ENCODE measurements around the gene ABHD6. TPM values are rescaled to one million over a fixed set of nuclear protein-coding genes. Genes with fewer than 3 reads are reported as not detected.

Gene ABHD6
- total RNA-seq, 1 donor from 2014 or later = 3.9 TPM

- Mint-ChIP-seq H3K4me3 (ENCODE audit: unreplicated experiment) (no peak overlapping the region), H3K4me1 (ENCODE audit: low read depth, unreplicated experiment) (no peaks in the 10 kb centered on the region), H3K9me3 (ENCODE audit: unreplicated experiment) (peaks cover 19% of the 10 kb centered on the region), H3K36me3 (ENCODE audit: low read depth, unreplicated experiment) (peaks cover 4% of the 10 kb centered on the region), H3K27me3 (ENCODE audit: low read depth, unreplicated experiment) (peaks cover 3% of the 10 kb centered on the region), H3K27ac (ENCODE audit: unreplicated experiment) (no peak overlapping the region)
- Histone ChIP-seq H3K36me3 (ENCODE audit: insufficient read depth, low read length) (peaks cover 3% of the 10 kb centered on the region), H3K9ac (ENCODE audit: low read length) (no peak overlapping the region), H3K4me1 (ENCODE audit: insufficient read depth, low read length) (no peaks in the 10 kb centered on the region), H3K4me2 (ENCODE audit: low read length) (no peak overlapping the region), H4K20me1 (ENCODE audit: insufficient read depth, low read length) (no peaks in the 10 kb centered on the region), H3K27me3 (ENCODE audit: insufficient read depth, low read length) (no peaks in the 10 kb centered on the region), H3K9me3 (ENCODE audit: insufficient read depth, low read depth, low read length) (no peaks in the 10 kb centered on the region), H3K79me2 (ENCODE audit: insufficient read depth, low read length) (no peaks in the 10 kb centered on the region), H3K4me3 (ENCODE audit: insufficient read depth, low read depth, low read length) (no peak overlapping the region), H3K27ac (ENCODE audit: low read depth, low read length) (no peak overlapping the region), H2AFZ (ENCODE audit: low read depth, low read length) (no peak overlapping the region)
- TF ChIP-seq EZH2 (IDR thresholded peaks at IDR 0.05; ENCODE audit: insufficient read depth, low read length) (no peak), CTCF (IDR thresholded peaks at IDR 0.05; ENCODE audit: insufficient read depth, low read depth, low read length) (no peak)
- DNase-seq (ENCODE audit: low read depth) (no peak), FAIRE-seq (no peak)
Observed at GRCh38 chr3:58281069-58281468, 43.5 kb downstream of the ABHD6 start.

DNA sequence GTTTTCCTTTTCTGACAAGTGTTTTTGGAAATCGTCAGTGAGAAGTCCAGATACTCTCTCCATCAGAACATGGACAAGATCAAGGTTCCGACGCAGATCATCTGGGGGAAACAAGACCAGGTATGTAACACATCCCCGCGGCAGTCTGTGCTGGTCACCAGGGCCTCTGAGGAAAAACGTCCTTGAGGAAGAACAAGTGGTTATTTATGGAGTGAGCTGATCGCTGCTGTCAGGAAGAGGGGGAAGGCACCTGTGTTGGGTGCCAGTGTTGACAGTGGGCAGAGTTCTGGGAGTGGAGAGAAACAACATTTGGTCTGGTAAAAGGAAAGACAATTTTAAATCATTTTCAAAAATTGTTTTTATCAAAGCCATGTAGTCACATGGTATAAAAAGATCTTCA is 47.7 kb downstream of the ABHD6 start:
- no peak for DNase-seq (ENCODE audit: low read depth)
- Mint-ChIP-seq H3K27ac (ENCODE audit: unreplicated experiment) (no peak overlapping the region), H3K36me3 (ENCODE audit: low read depth, unreplicated experiment) (peaks cover 3% of the 10 kb centered on the region), H3K9me3 (ENCODE audit: unreplicated experiment) (no peaks in the 10 kb centered on the region), H3K27me3 (ENCODE audit: low read depth, unreplicated experiment) (no peaks in the 10 kb centered on the region), H3K4me3 (ENCODE audit: unreplicated experiment) (no peak overlapping the region), H3K4me1 (ENCODE audit: low read depth, unreplicated experiment) (no peaks in the 10 kb centered on the region)
- no peak overlapping the region for H2AFZ ChIP-seq (ENCODE audit: low read depth, low read length)
- no peak overlapping the region for H3K4me3 ChIP-seq (ENCODE audit: insufficient read depth, low read depth, low read length)
- H3K9me3 ChIP-seq (ENCODE audit: insufficient read depth, low read depth, low read length) = no peaks in the 10 kb centered on the region
- no peaks in the 10 kb centered on the region for H4K20me1 ChIP-seq (ENCODE audit: insufficient read depth, low read length)
- H3K36me3 ChIP-seq (ENCODE audit: insufficient read depth, low read length) = peaks cover 3% of the 10 kb centered on the region
- TF ChIP-seq CTCF (IDR thresholded peaks at IDR 0.05; ENCODE audit: insufficient read depth, low read depth, low read length) (no peak), EZH2 (IDR thresholded peaks at IDR 0.05; ENCODE audit: insufficient read depth, low read length) (no peak)
- no peaks in the 10 kb centered on the region for H3K27me3 ChIP-seq (ENCODE audit: insufficient read depth, low read length)
- no peak for FAIRE-seq
- H3K27ac ChIP-seq (ENCODE audit: low read depth, low read length) = no peak overlapping the region
- H3K79me2 ChIP-seq (ENCODE audit: insufficient read depth, low read length) = no peaks in the 10 kb centered on the region
- no peak overlapping the region for H3K9ac ChIP-seq (ENCODE audit: low read length)
- no peak overlapping the region for H3K4me2 ChIP-seq (ENCODE audit: low read length)
- H3K4me1 ChIP-seq (ENCODE audit: insufficient read depth, low read length) = no peaks in the 10 kb centered on the region

- peaks cover 3% of the 10 kb centered on the region for H3K36me3 ChIP-seq (ENCODE audit: insufficient read depth, low read length)
- no peak overlapping the region for H3K9ac ChIP-seq (ENCODE audit: low read length)
- no peak overlapping the region for H3K27ac ChIP-seq (ENCODE audit: low read depth, low read length)
- H3K4me3 Mint-ChIP-seq (ENCODE audit: unreplicated experiment) = no peak overlapping the region
- DNase-seq (ENCODE audit: low read depth) = no peak
- no peaks in the 10 kb centered on the region for H3K4me1 Mint-ChIP-seq (ENCODE audit: low read depth, unreplicated experiment)
- no peaks in the 10 kb centered on the region for H3K9me3 ChIP-seq (ENCODE audit: insufficient read depth, low read depth, low read length)
- H4K20me1 ChIP-seq (ENCODE audit: insufficient read depth, low read length) = no peaks in the 10 kb centered on the region
- no peak overlapping the region for H3K27ac Mint-ChIP-seq (ENCODE audit: unreplicated experiment)
- H3K27me3 ChIP-seq (ENCODE audit: insufficient read depth, low read length) = no peaks in the 10 kb centered on the region
- H3K36me3 Mint-ChIP-seq (ENCODE audit: low read depth, unreplicated experiment) = peaks cover 7% of the 10 kb centered on the region
- H3K9me3 Mint-ChIP-seq (ENCODE audit: unreplicated experiment) = peaks cover 3% of the 10 kb centered on the region
- no peaks in the 10 kb centered on the region for H3K4me1 ChIP-seq (ENCODE audit: insufficient read depth, low read length)
- H3K27me3 Mint-ChIP-seq (ENCODE audit: low read depth, unreplicated experiment) = no peaks in the 10 kb centered on the region
- no peak for FAIRE-seq
- H3K79me2 ChIP-seq (ENCODE audit: insufficient read depth, low read length) = no peaks in the 10 kb centered on the region
- H3K4me3 ChIP-seq (ENCODE audit: insufficient read depth, low read depth, low read length) = no peak overlapping the region
- H3K4me2 ChIP-seq (ENCODE audit: low read length) = no peak overlapping the region
- no peak for TF ChIP-seq CTCF (IDR thresholded peaks at IDR 0.05; ENCODE audit: insufficient read depth, low read depth, low read length)
- H2AFZ ChIP-seq (ENCODE audit: low read depth, low read length) = no peak overlapping the region
Observed at GRCh38 chr3:58287354-58287753, 49.8 kb downstream of the ABHD6 start.
